Measurements from ENCODE around the gene CHCHD10. TPM values are rescaled to one million over a fixed set of nuclear protein-coding genes. Genes with fewer than 3 reads are reported as not detected.

CHCHD10 gene
- polyA plus RNA-seq, 1 experiment, result 10.1 TPM

DNA sequence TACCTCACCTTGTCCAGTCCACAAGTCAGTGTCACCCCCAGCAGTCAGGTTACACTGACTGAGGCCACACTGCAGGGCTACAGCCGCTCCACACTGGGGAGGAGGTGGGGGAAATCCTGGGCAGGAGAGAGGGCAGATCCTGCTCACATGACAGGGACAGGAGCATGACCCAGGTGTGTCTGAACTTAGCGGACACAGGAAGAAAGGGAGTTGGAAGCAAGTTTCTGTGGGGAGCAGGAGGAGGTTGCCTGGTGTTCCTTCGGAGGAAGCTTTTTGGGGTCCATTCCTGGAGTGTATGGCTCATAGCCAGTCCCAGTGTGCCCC lies 10.8 kb upstream of the CHCHD10 start:
- no peak for DNase-seq (ENCODE audit: low read depth, low spot score)
- Histone ChIP-seq H3K4me3 (ENCODE audit: low read depth, low read length) (no peak overlapping the region), H3K9me3 (ENCODE audit: control insufficient read depth, insufficient read depth, low read length) (no peaks in the 10 kb centered on the region; the same call in 1 of the 2 replicates), H3K27ac (ENCODE audit: low read depth, low read length) (no peak overlapping the region), H3K27me3 (ENCODE audit: control insufficient read depth, insufficient read depth, low read length) (no peaks in the 10 kb centered on the region)
- POLR2A ChIA-PET, result interaction anchor here (1.5 kb wide), 1 partner anchor 14 kb away, joined by 3 read pairs; no protein-coding TSS in a partner anchor
- no peak for TF ChIP-seq CTCF (IDR thresholded peaks at IDR 0.05; ENCODE audit: low read depth, low read length)
- CTCF ChIA-PET, result interaction anchor here (1.1 kb wide), 1 partner anchor 10 kb away, joined by 3 read pairs; no protein-coding TSS in a partner anchor

GRCh38 chr22:23777776-23778576 lies 10.2 kb upstream of the CHCHD10 start:
- TF ChIP-seq CTCF (IDR thresholded peaks at IDR 0.05; ENCODE audit: low read depth, low read length), result no peak
- DNase-seq (ENCODE audit: low read depth, low spot score), result no peak
- Histone ChIP-seq H3K9me3 (ENCODE audit: control insufficient read depth, insufficient read depth, low read length) (no peaks in the 10 kb centered on the region; the same call in 1 of the 2 replicates), H3K4me3 (ENCODE audit: low read depth, low read length) (no peak overlapping the region), H3K27ac (ENCODE audit: low read depth, low read length) (no peak overlapping the region), H3K27me3 (ENCODE audit: control insufficient read depth, insufficient read depth, low read length) (no peaks in the 10 kb centered on the region)
- ChIA-PET POLR2A (interaction anchor here (0.7 to 1.5 kb wide), 2 partner anchors 9 to 15 kb away, joined by 3 to 5 read pairs; partner anchors contain the start of gene SMARCB1), CTCF (interaction anchor here (1.1 to 1.5 kb wide), 2 partner anchors 9 to 10 kb away, joined by 3 read pairs; partner anchors contain the start of gene CHCHD10)

DNA sequence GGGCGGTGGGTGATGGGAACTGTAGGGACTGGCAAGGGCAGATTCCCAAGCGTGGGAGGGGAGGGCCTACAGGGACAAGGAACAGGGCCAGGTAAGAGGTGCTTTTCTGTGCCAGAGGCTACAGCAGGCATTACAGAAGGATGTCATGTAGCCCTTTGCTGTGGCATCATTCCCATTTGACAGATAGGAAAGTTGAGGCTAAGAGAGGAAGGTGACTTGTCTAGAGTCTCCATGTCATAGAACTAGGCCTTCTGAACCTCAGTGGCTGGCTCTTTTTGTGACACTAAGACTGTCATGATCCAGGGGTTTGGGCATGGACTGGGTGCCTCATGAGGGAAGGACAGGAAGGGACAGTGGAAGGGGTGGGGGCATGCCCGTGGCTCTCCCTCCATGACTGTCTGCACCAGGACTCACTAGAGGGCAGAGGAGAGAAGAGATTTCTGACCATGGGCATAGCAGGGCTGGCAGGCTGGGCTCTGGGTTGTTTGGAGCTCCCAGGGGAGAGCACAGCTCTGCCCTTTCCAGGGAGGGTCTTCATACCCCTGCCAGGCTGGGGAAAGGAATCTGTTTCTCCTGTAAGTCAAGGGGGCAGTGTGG lies 8.1 kb upstream of the CHCHD10 start:
- Histone ChIP-seq H3K9me3 (ENCODE audit: control insufficient read depth, insufficient read depth, low read length) (no peaks in the 10 kb centered on the region; the same call in 1 of the 2 replicates), H3K27ac (ENCODE audit: low read depth, low read length) (no peak overlapping the region), H3K4me3 (ENCODE audit: low read depth, low read length) (no peak overlapping the region), H3K27me3 (ENCODE audit: control insufficient read depth, insufficient read depth, low read length) (no peaks in the 10 kb centered on the region)
- CTCF ChIA-PET, result interaction anchor here (1.6 kb wide), 1 partner anchor 74 kb away, joined by 11 read pairs; no protein-coding TSS in a partner anchor
- DNase-seq (ENCODE audit: low read depth, low spot score), result no peak
- POLR2A ChIA-PET, result interaction anchor here (0.6 kb wide), 1 partner anchor 472 kb away, joined by 3 read pairs; no protein-coding TSS in a partner anchor
- TF ChIP-seq CTCF (IDR thresholded peaks at IDR 0.05; ENCODE audit: low read depth, low read length), result no peak

DNA sequence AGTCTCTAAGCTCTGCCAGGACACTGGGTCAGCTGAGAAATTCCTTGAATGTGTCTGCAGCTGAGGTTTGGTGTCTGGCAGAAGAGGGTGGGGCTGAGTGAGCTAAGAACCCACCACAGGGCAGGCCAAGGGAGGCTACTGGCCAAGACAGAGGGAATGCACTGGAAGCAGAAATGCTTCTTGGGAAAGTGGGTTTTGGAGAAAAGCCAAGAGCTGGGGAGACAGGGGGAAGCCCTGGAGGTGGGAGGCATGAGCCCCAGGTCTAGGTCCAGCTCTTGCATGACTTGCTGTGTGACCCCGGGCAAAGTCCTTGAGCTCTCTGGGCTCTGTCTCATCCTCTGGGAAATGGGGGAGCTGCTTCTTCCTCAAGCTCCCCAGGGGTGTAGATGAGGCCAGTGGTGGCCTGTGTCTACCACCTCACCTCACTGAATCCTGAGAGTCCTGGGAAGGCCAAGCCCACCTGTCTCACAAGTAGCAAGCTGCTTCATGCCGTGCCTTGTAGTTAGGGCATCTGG lies 7.2 kb upstream of the CHCHD10 start:
- no peaks in the 10 kb centered on the region for H3K27me3 ChIP-seq (ENCODE audit: control insufficient read depth, insufficient read depth, low read length)
- H3K27ac ChIP-seq (ENCODE audit: low read depth, low read length), result no peak overlapping the region
- H3K4me3 ChIP-seq (ENCODE audit: low read depth, low read length), result no peak overlapping the region
- CTCF ChIA-PET, result interaction anchor here (1.0 to 1.6 kb wide), 2 partner anchors 75 to 118 kb away, joined by 3 to 11 read pairs; no protein-coding TSS in a partner anchor
- DNase-seq (ENCODE audit: low read depth, low spot score), result no peak
- no peaks in the 10 kb centered on the region; the same call in 1 of the 2 replicates for H3K9me3 ChIP-seq (ENCODE audit: control insufficient read depth, insufficient read depth, low read length)
- TF ChIP-seq CTCF (IDR thresholded peaks at IDR 0.05; ENCODE audit: low read depth, low read length), result no peak
- POLR2A ChIA-PET, result interaction anchor here (0.6 to 1.2 kb wide), 3 partner anchors 24 to 471 kb away, joined by 3 to 4 read pairs (median 3); partner anchors contain the start of gene ZNF70
